Activated CD4-positive, alpha-beta T cell treated with anti-CD3 and anti-CD28 coated beads for 48 hours (primary cell): ENCODE data around the gene FRYL.

Source experiments
- DNase-seq: peaks from one replicate; pipeline ENCODE4 v3.0.0-alpha.2; 2020

Gene FRYL

DNA sequence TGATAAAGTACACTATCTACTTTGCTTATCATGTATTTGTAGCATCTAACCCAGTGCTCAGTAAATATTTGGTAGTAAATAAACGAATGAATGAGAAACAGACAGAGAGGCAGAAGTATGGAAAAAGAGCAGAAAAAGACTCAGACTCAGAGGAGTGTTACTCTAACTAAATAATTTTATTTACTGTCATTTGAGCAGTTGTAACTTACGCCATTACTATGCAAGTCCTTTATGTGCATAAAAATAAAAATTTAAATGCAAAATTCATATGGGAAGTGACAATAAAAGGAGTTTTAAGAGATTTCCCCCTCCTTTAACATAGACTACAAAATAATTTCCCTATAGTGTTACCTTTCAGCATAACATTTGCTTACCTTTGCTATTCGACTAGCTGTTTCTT lies 240.5 kb downstream of the FRYL start:
- DNase-seq: no peak

DNA sequence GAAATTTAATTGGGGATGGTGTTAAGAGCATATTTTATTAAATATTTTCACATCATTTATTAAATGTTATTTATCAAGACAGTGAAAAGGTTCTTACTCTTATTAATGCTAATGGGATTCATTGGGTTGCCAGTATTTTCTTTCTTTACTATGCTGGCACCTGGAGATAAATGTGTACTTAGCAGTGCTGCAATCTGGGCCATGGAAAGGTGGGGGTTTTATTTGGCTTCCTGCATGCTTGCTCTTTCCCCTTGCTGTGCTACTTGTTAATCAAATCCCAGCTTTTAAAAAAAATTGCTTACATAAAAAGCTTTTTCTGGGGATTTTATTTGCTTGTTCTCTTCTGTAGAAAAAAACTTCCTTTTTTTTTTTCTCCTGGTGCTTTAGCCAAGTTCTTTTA lies 241.7 kb downstream of the FRYL start:
- no peak for DNase-seq

DNA sequence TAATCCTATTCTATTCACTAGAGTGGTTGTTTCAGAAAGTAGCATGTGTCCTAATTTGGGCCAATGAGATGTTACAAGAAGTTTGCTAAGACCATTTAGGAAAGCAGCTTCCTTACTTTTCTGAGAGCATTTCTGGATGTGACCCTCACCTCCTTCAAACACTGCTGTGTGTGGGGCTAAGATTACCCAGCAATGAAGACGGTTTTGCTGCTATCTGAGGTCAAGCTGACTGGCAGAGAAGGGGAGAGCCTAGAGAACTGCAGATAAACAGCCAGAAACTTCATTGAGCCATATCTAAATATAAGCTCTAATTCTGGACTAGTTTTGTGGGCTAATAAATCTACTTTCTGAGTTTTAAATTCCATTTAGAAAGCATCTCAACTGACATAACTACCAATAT lies 253.7 kb downstream of the FRYL start:
- DNase-seq: no peak

- no peak for DNase-seq
Observed at GRCh38 chr4:48518143-48518542, 261.9 kb downstream of the FRYL start.

GRCh38 chr4:48509543-48509942 lies 270.5 kb downstream of the FRYL start:
- DNase-seq: no peak

GRCh38 chr4:48506716-48507115 lies 273.4 kb downstream of the FRYL start:
- no peak for DNase-seq

GRCh38 chr4:48504352-48504751 lies 275.7 kb downstream of the FRYL start:
- DNase-seq: no peak

- no peak for DNase-seq
Observed at GRCh38 chr4:48504026-48504330, 276.1 kb downstream of the FRYL start.

DNA sequence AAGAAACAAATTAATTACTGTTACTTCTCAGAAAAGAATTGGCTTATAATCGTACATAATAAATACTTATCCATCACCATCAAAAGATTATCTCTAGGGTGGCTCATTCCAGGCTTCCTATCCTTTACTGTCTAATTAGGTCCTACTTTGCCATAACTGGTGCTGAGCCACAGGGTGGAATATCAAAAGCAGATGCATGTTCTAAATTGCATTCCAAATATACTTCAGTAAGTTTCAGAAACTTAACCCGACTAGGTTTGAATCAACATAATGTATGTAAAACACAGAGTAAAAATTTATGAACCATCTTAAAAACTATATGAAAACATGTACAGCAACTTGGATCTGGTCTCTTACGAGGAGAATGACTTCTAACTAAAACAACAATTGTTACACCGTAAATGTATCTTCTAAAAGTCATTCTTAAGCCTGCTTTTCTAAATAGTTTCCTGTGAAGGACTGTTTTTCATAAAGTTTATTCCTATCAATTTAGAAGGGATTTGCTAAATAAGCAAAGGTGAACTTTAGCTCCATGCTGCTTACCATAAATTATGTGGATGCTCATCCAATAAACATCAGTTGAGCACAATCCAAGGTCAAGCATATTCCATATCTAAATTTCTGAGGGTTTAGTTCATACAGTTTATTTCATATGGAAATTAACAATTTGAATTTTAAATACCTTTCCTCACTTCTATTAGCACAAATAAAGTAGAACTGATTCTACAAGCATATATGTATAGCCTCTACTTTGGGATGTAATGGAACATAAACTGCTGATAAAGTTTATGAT lies 276.6 kb downstream of the FRYL start:
- no peak for DNase-seq

DNA sequence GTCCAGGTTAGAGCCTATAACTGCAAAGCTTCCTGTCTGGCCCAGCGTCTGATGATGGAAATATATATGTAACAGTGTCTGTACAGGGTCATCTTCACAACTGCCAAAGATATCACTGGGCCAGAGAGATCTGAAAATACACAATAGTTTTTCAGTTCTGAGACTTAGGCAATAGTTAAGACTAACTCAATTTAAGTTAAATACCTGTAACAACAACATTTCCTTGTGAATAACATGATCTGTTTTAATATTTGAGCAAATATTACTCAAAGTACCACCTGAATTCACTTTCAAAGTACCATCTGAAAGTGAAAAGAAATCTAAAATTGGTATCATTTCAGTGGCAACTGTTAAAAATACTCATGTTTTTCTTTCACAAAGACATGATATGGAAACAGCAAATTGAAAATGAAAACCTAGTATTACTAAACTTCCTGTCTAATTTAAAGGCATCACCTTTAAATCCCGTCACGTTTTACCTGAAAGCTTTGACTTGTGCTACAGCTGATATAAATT lies 280.5 kb downstream of the FRYL start:
- DNase-seq: no peak

GRCh38 chr4:48498895-48499294 lies 281.2 kb downstream of the FRYL start:
- DNase-seq: no peak

DNA sequence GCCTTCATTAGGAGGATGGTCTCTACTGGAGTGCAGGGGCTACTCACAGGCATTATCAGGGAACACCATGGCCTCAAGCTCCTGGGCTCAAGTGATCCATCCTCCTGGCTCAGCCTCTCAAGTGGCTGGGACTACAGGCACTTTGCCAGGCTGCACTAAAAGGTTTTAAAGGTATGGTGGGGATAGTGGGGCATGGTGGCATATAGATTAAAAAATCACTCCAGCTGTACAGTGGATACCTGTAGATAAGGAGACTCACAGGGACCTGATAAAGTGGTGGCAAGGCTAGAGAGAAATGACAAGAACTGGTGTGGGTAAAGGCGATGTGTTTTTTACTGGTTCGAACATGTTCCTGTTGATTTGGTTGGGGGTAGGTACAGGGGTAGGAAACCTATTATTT lies 284.1 kb downstream of the FRYL start:
- DNase-seq: no peak

DNA sequence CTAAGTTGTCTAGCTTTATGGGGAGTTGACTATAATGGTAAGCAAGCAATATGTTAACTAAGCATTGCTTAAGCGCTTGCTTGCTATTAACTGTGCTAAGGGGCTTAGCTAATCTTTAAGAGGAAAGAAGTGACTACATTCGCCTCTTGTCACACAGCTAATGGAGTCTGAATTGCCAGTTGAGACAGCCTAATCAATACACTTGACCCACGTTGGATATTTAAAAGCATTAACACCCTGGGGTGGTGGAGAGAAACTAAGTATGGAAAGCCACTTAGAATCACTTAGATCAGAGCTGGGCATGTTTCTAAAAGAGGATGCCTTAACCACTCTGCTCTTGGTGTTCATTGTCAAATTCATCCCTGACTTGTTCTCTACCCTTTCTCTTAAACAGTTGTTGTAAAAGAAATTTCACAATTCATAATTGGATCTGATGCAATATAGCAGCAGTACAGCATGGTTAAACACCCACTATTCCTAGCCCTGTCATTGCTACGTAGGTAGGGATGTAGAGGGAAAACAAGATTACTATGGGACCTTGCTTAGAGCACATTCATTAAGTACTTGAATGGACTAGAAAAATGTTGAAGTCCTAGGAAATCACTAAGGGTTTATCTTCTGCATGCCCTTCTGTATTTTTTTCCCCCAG lies 286.5 kb downstream of the FRYL start:
- DNase-seq: no peak

GRCh38 chr4:48491514-48492176 lies 288.4 kb downstream of the FRYL start:
- no peak for DNase-seq

GRCh38 chr4:48490680-48491513 lies 289.2 kb downstream of the FRYL start:
- no peak for DNase-seq

DNA sequence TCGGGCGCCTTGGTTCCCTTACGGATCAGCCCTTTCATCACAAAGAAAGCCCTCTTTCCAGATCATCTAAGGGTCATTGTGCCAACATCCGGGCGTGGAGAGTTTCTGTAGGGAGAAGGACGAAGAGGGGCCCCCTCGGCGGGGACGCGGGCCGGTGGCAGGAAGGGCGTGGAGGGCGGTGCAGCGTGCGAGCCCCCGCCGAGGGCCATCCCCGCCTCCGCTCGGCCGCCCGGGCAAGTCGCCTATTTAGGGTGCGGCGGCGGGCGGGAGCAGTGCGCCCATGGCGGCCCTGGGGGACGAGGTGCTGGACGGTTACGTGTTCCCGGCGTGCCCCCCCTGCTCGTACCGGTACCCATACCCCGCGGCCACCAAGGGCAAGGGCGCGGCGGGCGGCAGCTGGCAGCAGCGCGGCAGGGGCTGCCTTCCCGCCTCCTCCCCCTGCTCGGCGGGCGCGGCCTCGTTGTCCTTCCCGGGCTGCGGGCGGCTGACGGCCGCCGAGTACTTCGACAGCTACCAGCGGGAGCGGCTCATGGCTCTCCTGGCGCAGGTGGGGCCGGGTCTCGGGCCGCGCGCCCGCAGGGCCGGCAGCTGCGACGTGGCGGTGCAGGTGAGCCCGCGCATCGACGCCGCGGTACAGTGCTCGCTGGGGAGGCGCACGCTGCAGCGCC lies 289.9 kb downstream of the FRYL start, which contains the start of gene ZAR1:
Gene ZAR1 (plus strand): TSS at position 241 of the 668 bp plus-strand sequence. CDS start 40 bp downstream, at position 281.
- DNase-seq: no peak

DNA sequence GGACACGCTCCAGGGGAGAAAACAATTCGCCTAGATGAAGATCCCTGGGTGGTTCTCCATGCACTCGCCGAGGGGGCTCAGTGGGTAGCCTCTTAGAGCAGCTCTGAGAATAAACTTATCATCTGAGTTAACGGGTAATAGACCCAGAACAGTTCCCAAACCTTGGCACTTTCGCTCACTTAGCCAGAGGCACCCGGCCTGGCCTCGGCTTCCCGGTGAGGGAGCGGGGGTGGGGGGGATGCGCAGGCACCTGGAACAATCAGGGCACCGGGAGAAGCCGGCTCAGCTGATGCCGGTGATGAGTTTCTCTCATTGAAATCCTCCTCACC lies 290.4 kb downstream of the FRYL start:
- DNase-seq: no peak

DNA sequence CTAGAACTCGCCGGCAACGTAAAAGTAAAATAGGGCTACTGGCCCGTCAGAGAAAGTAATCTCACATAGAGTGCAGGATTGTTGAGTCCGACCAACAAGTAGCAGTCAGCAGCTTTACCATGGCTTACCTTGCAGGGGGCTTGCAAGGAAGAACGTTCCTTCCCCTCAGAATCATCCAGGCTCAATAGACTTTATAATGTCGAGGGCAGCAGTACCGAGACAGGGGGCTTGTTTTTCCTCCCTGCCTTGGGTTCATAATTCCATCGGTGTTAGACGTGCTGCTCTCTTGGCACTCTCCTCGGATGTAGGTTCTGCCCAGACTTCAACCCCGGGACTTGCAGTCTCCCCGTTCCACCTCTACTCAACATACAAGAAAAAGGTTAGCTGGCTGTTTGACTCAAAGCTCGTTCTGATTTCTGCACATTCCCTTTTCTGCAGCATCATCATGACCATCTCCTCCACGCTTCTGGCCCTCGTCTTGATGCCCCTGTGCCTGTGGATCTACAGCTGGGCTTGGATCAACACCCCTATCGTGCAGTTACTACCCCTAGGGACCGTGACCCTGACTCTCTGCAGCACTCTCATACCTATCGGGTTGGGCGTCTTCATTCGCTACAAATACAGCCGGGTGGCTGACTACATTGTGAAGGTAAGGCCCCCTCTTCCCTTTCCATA lies 295.4 kb downstream of the FRYL start:
- DNase-seq: no peak

- DNase-seq: no peak
Observed at GRCh38 chr4:48483777-48484493, 296.1 kb downstream of the FRYL start.

GRCh38 chr4:48483006-48483776 lies 296.9 kb downstream of the FRYL start, which contains the start of gene SLC10A4:
Gene SLC10A4 (plus strand): TSS chr4:48483343. CDS start chr4:48483562, 219 bp downstream.
- no peak for DNase-seq
